ENCODE results near the gene OLFM3. TPM values are rescaled to one million over a fixed set of nuclear protein-coding genes. Genes with fewer than 3 reads are reported as not detected.

Gene OLFM3
- total and polyA plus RNA-seq, 4 experiments from 2014 or later, result not detected

DNA sequence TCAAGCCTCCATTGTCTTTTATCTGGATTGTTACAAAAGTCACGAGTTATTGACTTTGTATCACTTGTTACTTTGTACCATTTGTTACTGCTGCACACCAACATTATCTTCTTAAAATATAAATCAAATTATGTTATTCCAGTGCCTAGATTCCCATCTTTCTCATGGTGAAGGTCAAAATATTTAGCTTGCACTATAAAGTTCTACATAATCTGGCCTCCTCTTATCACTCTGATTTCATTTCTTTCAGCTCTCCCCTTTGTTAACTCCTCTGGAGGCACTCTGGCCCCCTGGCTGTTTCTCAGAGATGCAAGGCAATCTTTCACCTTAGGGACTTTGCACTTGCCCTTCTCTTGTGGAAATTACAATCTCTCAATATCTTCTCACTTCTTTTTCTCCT is 143.8 kb downstream of the OLFM3 start:
- POLR2A ChIA-PET (ENCODE audit: partially characterized antibody), result no interaction called here
- Mint-ChIP-seq H3K36me3 (no peaks in the 10 kb centered on the region), H3K9me3 (peaks cover 0 to 2% (median 0%) of the 10 kb centered on the region in 8 donors), H3K27ac (no peak overlapping the region), H3K4me3 (no peak overlapping the region), H3K4me1 (no peaks in the 10 kb centered on the region), H3K27me3 (no peaks in the 10 kb centered on the region)
- CTCF ChIA-PET (ENCODE audit: partially characterized antibody), result no interaction called here
- no peaks in the 10 kb centered on the region for H3K9me3 ChIP-seq (ENCODE audit: control insufficient read depth in 1 of 2, low read length in 2 of 2)
- H3K27me3 ChIP-seq (ENCODE audit: insufficient read depth, low read length), result no peaks in the 10 kb centered on the region
- no peak overlapping the region for H3K4me3 ChIP-seq (ENCODE audit: low read length in 2 of 2)
- DNase-seq, result no peak
- intact Hi-C loops (cut with micrococcal nuclease), result no loop called here
- no peaks in the 10 kb centered on the region for H3K36me3 ChIP-seq (ENCODE audit: insufficient read depth, low read length)
- no peak overlapping the region for H3K27ac ChIP-seq (ENCODE audit: low read depth, low read length)
- no peaks in the 10 kb centered on the region for H3K4me1 ChIP-seq (ENCODE audit: insufficient read depth, low read length)

DNA sequence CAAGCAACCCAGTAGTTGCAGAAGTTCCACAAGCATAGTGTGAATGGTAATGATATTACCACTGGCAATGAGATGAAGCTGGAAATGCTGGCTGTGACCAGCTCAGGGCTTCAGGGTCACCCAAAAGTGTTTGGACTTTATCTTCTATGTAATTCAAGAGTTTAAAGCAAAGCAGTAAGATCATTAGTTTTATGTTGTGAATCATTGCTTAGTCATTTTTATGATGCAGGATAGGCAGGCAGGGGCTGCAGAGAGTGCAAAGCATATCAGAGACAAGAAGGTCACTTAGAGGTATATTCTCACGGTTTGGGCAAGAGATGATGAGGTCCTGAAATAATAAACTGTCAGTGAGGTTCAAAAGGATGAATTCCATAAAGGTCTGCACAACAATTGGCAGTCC is 147.4 kb downstream of the OLFM3 start:
- Mint-ChIP-seq H3K4me1 (no peaks in the 10 kb centered on the region), H3K27me3 (no peaks in the 10 kb centered on the region), H3K27ac (no peak overlapping the region), H3K36me3 (no peaks in the 10 kb centered on the region), H3K4me3 (no peak overlapping the region), H3K9me3 (peaks cover 0 to 4% (median 0%) of the 10 kb centered on the region in 8 donors)
- Histone ChIP-seq H3K4me3 (ENCODE audit: low read length in 2 of 2) (no peak overlapping the region), H3K27ac (ENCODE audit: low read depth, low read length) (no peak overlapping the region), H3K9me3 (ENCODE audit: control insufficient read depth in 1 of 2, low read length in 2 of 2) (no peaks in the 10 kb centered on the region), H3K4me1 (ENCODE audit: insufficient read depth, low read length) (no peaks in the 10 kb centered on the region), H3K27me3 (ENCODE audit: insufficient read depth, low read length) (no peaks in the 10 kb centered on the region), H3K36me3 (ENCODE audit: insufficient read depth, low read length) (no peaks in the 10 kb centered on the region)
- ChIA-PET POLR2A (ENCODE audit: partially characterized antibody) (no interaction called here), CTCF (ENCODE audit: partially characterized antibody) (no interaction called here)
- intact Hi-C loops (cut with micrococcal nuclease), result no loop called here
- DNase-seq, result no peak

- no peaks in the 10 kb centered on the region for H3K36me3 ChIP-seq (ENCODE audit: insufficient read depth, low read length)
- no peaks in the 10 kb centered on the region for H3K4me1 Mint-ChIP-seq
- no peak overlapping the region for H3K4me3 Mint-ChIP-seq
- no peaks in the 10 kb centered on the region for H3K36me3 Mint-ChIP-seq
- ChIA-PET CTCF (ENCODE audit: partially characterized antibody) (no interaction called here), POLR2A (ENCODE audit: partially characterized antibody) (no interaction called here)
- H3K27ac ChIP-seq (ENCODE audit: low read depth, low read length), result no peak overlapping the region
- no peaks in the 10 kb centered on the region for H3K27me3 Mint-ChIP-seq
- no peaks in the 10 kb centered on the region for H3K27me3 ChIP-seq (ENCODE audit: insufficient read depth, low read length)
- no peaks in the 10 kb centered on the region for H3K4me1 ChIP-seq (ENCODE audit: insufficient read depth, low read length)
- no peak overlapping the region for H3K27ac Mint-ChIP-seq
- intact Hi-C loops (cut with micrococcal nuclease), result no loop called here
- DNase-seq, result no peak
- H3K9me3 ChIP-seq (ENCODE audit: control insufficient read depth in 1 of 2, low read length in 2 of 2), result no peaks in the 10 kb centered on the region
- H3K9me3 Mint-ChIP-seq, result peaks cover 0 to 4% (median 0%) of the 10 kb centered on the region in 8 donors
- no peak overlapping the region for H3K4me3 ChIP-seq (ENCODE audit: low read length in 2 of 2)
These were observed 149.1 kb downstream of the OLFM3 start for GRCh38 chr1:101847626-101848025.

- H3K27me3 ChIP-seq (ENCODE audit: insufficient read depth, low read length), result no peaks in the 10 kb centered on the region
- CTCF ChIA-PET (ENCODE audit: partially characterized antibody), result no interaction called here
- Mint-ChIP-seq H3K27me3 (no peaks in the 10 kb centered on the region), H3K27ac (no peak overlapping the region), H3K4me1 (no peaks in the 10 kb centered on the region), H3K36me3 (no peaks in the 10 kb centered on the region), H3K4me3 (no peak overlapping the region), H3K9me3 (peaks cover 0 to 4% (median 0%) of the 10 kb centered on the region in 8 donors)
- intact Hi-C loops (cut with micrococcal nuclease), result no loop called here
- H3K9me3 ChIP-seq (ENCODE audit: control insufficient read depth in 1 of 2, low read length in 2 of 2), result no peaks in the 10 kb centered on the region
- no peak overlapping the region for H3K27ac ChIP-seq (ENCODE audit: low read depth, low read length)
- POLR2A ChIA-PET (ENCODE audit: partially characterized antibody), result interaction anchor here (0.8 kb wide), 1 partner anchor 704 kb away, joined by 3 read pairs; no protein-coding TSS in a partner anchor
- H3K4me3 ChIP-seq (ENCODE audit: low read length in 2 of 2), result no peak overlapping the region
- DNase-seq, result no peak
- no peaks in the 10 kb centered on the region for H3K4me1 ChIP-seq (ENCODE audit: insufficient read depth, low read length)
- H3K36me3 ChIP-seq (ENCODE audit: insufficient read depth, low read length), result no peaks in the 10 kb centered on the region
These were observed 149.9 kb downstream of the OLFM3 start for GRCh38 chr1:101846820-101847219.

DNA sequence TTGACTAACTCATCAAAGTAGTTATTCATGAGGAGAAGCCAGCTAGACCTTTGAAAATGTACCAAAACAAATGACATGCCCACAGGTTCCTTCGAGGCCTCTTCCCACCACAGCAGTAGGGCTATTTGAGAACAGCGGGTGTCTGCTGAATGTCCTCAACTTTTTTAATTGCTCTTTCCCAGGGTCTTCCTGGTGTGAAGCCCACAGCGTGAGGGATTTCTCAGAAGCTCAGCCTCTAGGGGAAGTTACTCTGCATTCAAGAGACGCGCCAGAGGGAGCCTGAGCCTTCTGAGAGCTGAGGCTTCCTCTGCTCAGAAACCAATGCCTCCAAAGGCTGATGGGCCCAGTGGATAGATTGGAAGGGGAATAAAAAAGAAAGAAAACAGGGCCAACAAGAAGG is 153.6 kb downstream of the OLFM3 start:
- Histone ChIP-seq H3K4me3 (ENCODE audit: low read length in 2 of 2) (no peak overlapping the region), H3K27ac (ENCODE audit: low read depth, low read length) (no peak overlapping the region), H3K9me3 (ENCODE audit: control insufficient read depth in 1 of 2, low read length in 2 of 2) (no peaks in the 10 kb centered on the region), H3K36me3 (ENCODE audit: insufficient read depth, low read length) (no peaks in the 10 kb centered on the region), H3K4me1 (ENCODE audit: insufficient read depth, low read length) (no peaks in the 10 kb centered on the region), H3K27me3 (ENCODE audit: insufficient read depth, low read length) (no peaks in the 10 kb centered on the region)
- Mint-ChIP-seq H3K27me3 (no peaks in the 10 kb centered on the region), H3K27ac (no peak overlapping the region), H3K9me3 (peaks cover 0 to 4% (median under 1%) of the 10 kb centered on the region in 8 donors), H3K4me1 (no peaks in the 10 kb centered on the region), H3K4me3 (no peak overlapping the region), H3K36me3 (no peaks in the 10 kb centered on the region)
- ChIA-PET CTCF (ENCODE audit: partially characterized antibody) (no interaction called here), POLR2A (ENCODE audit: partially characterized antibody) (no interaction called here)
- DNase-seq, result no peak
- intact Hi-C loops (cut with micrococcal nuclease), result no loop called here

DNA sequence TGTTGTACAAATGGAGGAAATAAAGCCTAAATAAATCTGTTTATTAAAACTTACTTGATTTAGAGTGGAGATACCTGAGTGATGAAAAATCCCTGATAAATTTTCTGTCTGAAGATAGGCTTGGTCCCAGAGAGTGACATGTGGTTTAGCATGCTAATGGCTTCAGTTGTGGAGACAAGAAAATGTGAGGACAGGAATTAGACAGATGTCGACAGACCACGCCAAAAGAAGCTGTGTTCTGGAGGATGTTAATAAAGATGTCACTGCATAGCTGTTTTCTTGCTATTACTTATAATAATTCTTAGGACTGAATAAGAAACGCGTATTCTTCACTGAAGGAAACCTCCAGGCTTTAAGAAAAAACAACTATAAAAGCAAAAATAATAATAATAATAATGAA is 154.9 kb downstream of the OLFM3 start:
- H3K4me1 Mint-ChIP-seq, result no peaks in the 10 kb centered on the region
- Histone ChIP-seq H3K9me3 (ENCODE audit: control insufficient read depth in 1 of 2, low read length in 2 of 2) (no peaks in the 10 kb centered on the region), H3K36me3 (ENCODE audit: insufficient read depth, low read length) (no peaks in the 10 kb centered on the region), H3K4me1 (ENCODE audit: insufficient read depth, low read length) (no peaks in the 10 kb centered on the region), H3K27me3 (ENCODE audit: insufficient read depth, low read length) (no peaks in the 10 kb centered on the region), H3K27ac (ENCODE audit: low read depth, low read length) (no peak overlapping the region), H3K4me3 (ENCODE audit: low read length in 2 of 2) (no peak overlapping the region)
- no peaks in the 10 kb centered on the region for H3K36me3 Mint-ChIP-seq
- ChIA-PET POLR2A (ENCODE audit: partially characterized antibody) (no interaction called here), CTCF (ENCODE audit: partially characterized antibody) (interaction anchor here (0.5 kb wide), 1 partner anchor 54 kb away, joined by 6 read pairs; no protein-coding TSS in a partner anchor)
- intact Hi-C loops (cut with micrococcal nuclease), result no loop called here
- DNase-seq, result no peak
- no peak overlapping the region for H3K27ac Mint-ChIP-seq
- H3K4me3 Mint-ChIP-seq, result no peak overlapping the region
- H3K9me3 Mint-ChIP-seq, result peaks cover 0 to 4% (median under 1%) of the 10 kb centered on the region in 8 donors
- no peaks in the 10 kb centered on the region for H3K27me3 Mint-ChIP-seq

GRCh38 chr1:101835988-101836387 is 160.7 kb downstream of the OLFM3 start:
- Mint-ChIP-seq H3K27ac (no peak overlapping the region), H3K9me3 (peaks cover 0 to 6% (median 0%) of the 10 kb centered on the region in 8 donors), H3K4me3 (no peak overlapping the region), H3K4me1 (no peaks in the 10 kb centered on the region), H3K36me3 (no peaks in the 10 kb centered on the region), H3K27me3 (no peaks in the 10 kb centered on the region)
- H3K4me1 ChIP-seq (ENCODE audit: insufficient read depth, low read length), result no peaks in the 10 kb centered on the region
- POLR2A ChIA-PET (ENCODE audit: partially characterized antibody), result no interaction called here
- intact Hi-C loops (cut with micrococcal nuclease), result no loop called here
- CTCF ChIA-PET (ENCODE audit: partially characterized antibody), result no interaction called here
- H3K36me3 ChIP-seq (ENCODE audit: insufficient read depth, low read length), result no peaks in the 10 kb centered on the region
- no peak for DNase-seq
- H3K4me3 ChIP-seq (ENCODE audit: low read length in 2 of 2), result no peak overlapping the region
- no peak overlapping the region for H3K27ac ChIP-seq (ENCODE audit: low read depth, low read length)
- no peaks in the 10 kb centered on the region for H3K27me3 ChIP-seq (ENCODE audit: insufficient read depth, low read length)
- H3K9me3 ChIP-seq (ENCODE audit: control insufficient read depth in 1 of 2, low read length in 2 of 2), result no peaks in the 10 kb centered on the region

- Histone ChIP-seq H3K4me3 (ENCODE audit: low read length in 2 of 2) (no peak overlapping the region), H3K27me3 (ENCODE audit: insufficient read depth, low read length) (no peaks in the 10 kb centered on the region), H3K4me1 (ENCODE audit: insufficient read depth, low read length) (no peaks in the 10 kb centered on the region), H3K9me3 (ENCODE audit: control insufficient read depth in 1 of 2, low read length in 2 of 2) (no peaks in the 10 kb centered on the region), H3K27ac (ENCODE audit: low read depth, low read length) (no peak overlapping the region), H3K36me3 (ENCODE audit: insufficient read depth, low read length) (no peaks in the 10 kb centered on the region)
- no peak overlapping the region for H3K4me3 Mint-ChIP-seq
- ChIA-PET CTCF (ENCODE audit: partially characterized antibody) (no interaction called here), POLR2A (ENCODE audit: partially characterized antibody) (no interaction called here)
- no peaks in the 10 kb centered on the region for H3K27me3 Mint-ChIP-seq
- intact Hi-C loops (cut with micrococcal nuclease), result no loop called here
- peaks cover 0 to 4% (median 0%) of the 10 kb centered on the region in 8 donors for H3K9me3 Mint-ChIP-seq
- H3K27ac Mint-ChIP-seq, result no peak overlapping the region
- no peak for DNase-seq
- no peaks in the 10 kb centered on the region for H3K4me1 Mint-ChIP-seq
- no peaks in the 10 kb centered on the region for H3K36me3 Mint-ChIP-seq
These were observed 163.4 kb downstream of the OLFM3 start for GRCh38 chr1:101833312-101833711.
